Effector memory CD8-positive, alpha-beta T cell (primary cell): Measurements from ENCODE around the gene VAT1L.
"Not testable (repeated sequence)": the region's sequence is repeated elsewhere in the genome, so short reads cannot be mapped to it uniquely, and the experiment has no call there.

Experiments used
- ATAC-seq: fragments of 150-1000 bp; cut with Tn5 transposase; replicated peaks from 2 replicates; pipeline ENCODE4 v1.10.0; 2021; ENCODE audit warnings: mild to moderate bottlenecking, moderate library complexity
- DNase-seq, 3 experiments: peaks; one replicate each; pipeline ENCODE4 v3.0.0; 2021
- H3K27ac Mint-ChIP-seq, 2 donors: one replicate each; pipeline ENCODE4 v1.8.0; 2022; ENCODE audit warnings: mild to moderate bottlenecking in 2 of 2, mixed read lengths in 2 of 2, moderate library complexity in 2 of 2
- H3K27me3 Mint-ChIP-seq, 2 donors: one replicate each; pipeline ENCODE4 v1.8.0; 2022; ENCODE audit warnings: mixed read lengths in 2 of 2
- H3K36me3 Mint-ChIP-seq: one replicate; pipeline ENCODE4 v1.8.0; 2022; ENCODE audit warnings: mild to moderate bottlenecking, moderate library complexity, mixed read lengths; ENCODE audit not compliant: insufficient read depth
- H3K4me1 Mint-ChIP-seq, 2 donors: one replicate each; pipeline ENCODE4 v1.8.0; 2022; ENCODE audit warnings: low read depth in 2 of 2, mixed read lengths in 2 of 2
- H3K4me3 Mint-ChIP-seq, 2 donors: one replicate each; pipeline ENCODE4 v1.8.0; 2022; ENCODE audit warnings: mild to moderate bottlenecking in 2 of 2, mixed read lengths in 2 of 2, moderate library complexity in 2 of 2
- H3K9me3 Mint-ChIP-seq, 2 donors: one replicate each; pipeline ENCODE4 v1.8.0; 2022; ENCODE audit warnings: mixed read lengths in 2 of 2

The VAT1L gene

DNA sequence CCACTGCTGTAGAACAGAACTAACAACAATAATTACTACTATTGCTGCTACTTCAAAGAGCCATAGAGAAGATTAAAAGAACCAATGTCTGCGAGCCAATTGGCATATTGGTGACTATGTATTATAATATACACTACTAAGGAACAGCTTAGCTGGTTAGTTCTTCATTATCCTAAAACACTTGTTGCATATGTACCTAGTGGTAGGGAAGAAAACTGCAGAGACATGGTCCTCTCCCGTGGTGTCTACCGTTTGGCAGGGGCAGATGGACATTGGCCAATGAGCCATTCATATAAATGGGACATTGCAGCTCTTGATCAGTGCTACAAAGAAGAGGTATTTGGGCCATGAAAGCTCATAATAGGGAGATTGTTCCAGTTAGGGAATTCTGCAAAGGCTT is 187.6 kb downstream of the VAT1L start:
- DNase-seq (no peak), ATAC-seq (no peak)
- H3K4me3 Mint-ChIP-seq: no peak overlapping the region
- H3K36me3 Mint-ChIP-seq: no peaks in the 10 kb centered on the region
- no peak overlapping the region for H3K27ac Mint-ChIP-seq
- H3K27me3 Mint-ChIP-seq: peaks cover 24 to 61% of the 10 kb centered on the region in 2 donors
- no peaks in the 10 kb centered on the region for H3K4me1 Mint-ChIP-seq
- H3K9me3 Mint-ChIP-seq: no peaks in the 10 kb centered on the region

DNA sequence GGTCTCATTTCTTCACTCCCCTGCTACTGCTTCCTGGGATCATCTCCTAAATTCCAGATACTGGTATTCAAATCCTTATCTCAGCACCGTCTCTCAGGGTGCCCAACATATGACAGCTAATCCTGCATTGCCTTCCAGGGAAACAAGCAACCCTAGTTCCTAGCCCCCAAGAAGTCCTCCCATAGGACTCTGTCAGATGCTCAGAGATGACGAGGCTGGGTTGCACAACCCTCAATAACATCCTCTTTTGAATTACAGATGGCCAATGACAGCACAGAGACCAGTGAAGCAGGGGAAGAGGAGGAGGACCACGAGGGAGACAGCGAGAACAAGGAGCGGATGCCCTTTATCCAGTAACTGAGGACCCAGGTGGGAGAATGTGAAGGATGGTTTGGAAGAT is 189.0 kb downstream of the VAT1L start:
- H3K4me3 Mint-ChIP-seq: no peak overlapping the region
- H3K4me1 Mint-ChIP-seq: no peaks in the 10 kb centered on the region
- peaks cover 17 to 53% of the 10 kb centered on the region in 2 donors for H3K27me3 Mint-ChIP-seq
- no peak overlapping the region for H3K27ac Mint-ChIP-seq
- H3K36me3 Mint-ChIP-seq: no peaks in the 10 kb centered on the region
- no peaks in the 10 kb centered on the region for H3K9me3 Mint-ChIP-seq
- DNase-seq (no peak), ATAC-seq (no peak)

DNA sequence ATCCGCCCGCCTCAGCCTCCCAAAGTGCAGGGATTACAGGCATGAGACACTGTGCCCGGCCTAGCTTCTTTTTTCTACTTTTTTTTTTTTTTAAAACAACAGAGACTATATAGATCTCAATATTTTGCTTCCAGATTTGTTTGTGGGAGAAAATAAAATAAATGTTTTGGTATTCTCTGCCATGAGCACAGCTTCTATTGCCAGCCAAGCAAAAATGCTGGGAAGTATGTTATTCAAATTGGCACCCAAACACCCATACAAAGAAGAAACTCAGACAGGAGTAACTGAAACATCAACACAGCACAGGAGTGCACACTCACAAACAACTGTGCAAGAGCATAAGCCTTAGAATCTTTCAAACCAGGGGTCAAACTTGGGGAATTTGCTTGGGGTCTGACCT is 196.7 kb downstream of the VAT1L start:
- Mint-ChIP-seq H3K4me3 (no peak overlapping the region), H3K9me3 (no peaks in the 10 kb centered on the region)

DNA sequence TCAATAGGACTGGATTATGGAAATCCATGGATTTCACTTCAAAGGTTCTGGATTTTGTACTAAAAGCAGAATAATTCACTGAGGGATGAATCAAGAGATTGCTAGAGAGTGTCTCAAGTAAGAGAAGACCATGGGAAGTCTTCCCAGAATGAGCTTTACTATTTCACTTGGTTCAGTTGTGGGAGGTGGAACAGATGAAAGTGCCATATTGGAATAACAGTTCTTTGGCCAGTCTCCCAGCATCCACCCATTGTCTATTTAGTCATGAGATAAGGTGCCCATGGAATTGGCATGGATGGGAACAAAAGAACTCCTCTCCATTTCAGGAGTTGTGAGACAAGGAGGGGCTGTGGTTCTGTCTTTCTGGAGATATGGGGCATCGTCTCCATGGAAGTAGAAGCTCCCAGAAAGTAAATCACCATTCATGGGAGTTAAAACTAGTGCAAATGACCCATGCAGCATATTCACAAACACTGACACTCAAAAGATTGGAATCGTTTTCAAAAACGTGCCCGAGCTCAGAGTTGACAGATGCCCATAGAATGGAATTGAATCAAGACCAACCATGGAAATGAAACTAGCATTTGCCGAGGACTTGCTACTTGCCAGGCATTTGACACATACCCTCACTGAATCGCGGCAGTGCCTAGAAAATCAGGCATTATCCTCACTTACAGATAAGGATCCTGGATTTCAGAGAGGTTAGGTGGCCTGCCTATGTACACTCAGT is 197.8 kb downstream of the VAT1L start:
- Mint-ChIP-seq H3K27ac (no peak overlapping the region), H3K4me1 (no peaks in the 10 kb centered on the region), H3K36me3 (no peaks in the 10 kb centered on the region), H3K9me3 (no peaks in the 10 kb centered on the region), H3K27me3 (peaks cover 27 to 33% of the 10 kb centered on the region in 2 donors), H3K4me3 (no peak overlapping the region)
- ATAC-seq: no peak
- no peak for DNase-seq

More for the DNA sequence above, 196.7 kb downstream of the VAT1L start:
- Mint-ChIP-seq H3K27me3 (peaks cover 27 to 30% of the 10 kb centered on the region in 2 donors), H3K36me3 (no peaks in the 10 kb centered on the region), H3K4me1 (no peaks in the 10 kb centered on the region), H3K27ac (no peak overlapping the region)
- no peak for DNase-seq
- no peak for ATAC-seq

DNA sequence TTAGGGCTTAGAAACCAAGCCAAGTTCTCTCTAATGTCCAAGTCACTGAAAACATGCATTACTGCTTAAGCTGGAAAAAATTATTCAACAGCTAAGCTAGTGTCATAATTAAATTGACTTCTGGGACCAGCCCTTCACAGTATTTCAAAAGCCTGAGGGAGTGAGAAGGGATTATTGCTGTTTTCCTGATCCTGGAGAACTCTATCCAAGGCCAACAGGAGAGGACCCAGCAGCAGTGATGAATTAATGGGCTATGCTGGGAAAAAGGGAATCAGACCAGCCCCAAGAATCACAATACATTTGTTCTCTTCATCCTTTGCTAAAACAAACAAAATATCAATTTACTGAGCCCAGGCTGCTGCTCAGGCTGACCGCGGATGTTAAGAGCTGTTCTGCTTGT is 199.4 kb downstream of the VAT1L start:
- H3K27me3 Mint-ChIP-seq: peaks cover 32 to 42% of the 10 kb centered on the region in 2 donors
- H3K4me3 Mint-ChIP-seq: no peak overlapping the region
- no peak for DNase-seq
- ATAC-seq: no peak
- H3K36me3 Mint-ChIP-seq: no peaks in the 10 kb centered on the region
- no peaks in the 10 kb centered on the region for H3K9me3 Mint-ChIP-seq
- H3K27ac Mint-ChIP-seq: no peak overlapping the region
- H3K4me1 Mint-ChIP-seq: no peaks in the 10 kb centered on the region

DNA sequence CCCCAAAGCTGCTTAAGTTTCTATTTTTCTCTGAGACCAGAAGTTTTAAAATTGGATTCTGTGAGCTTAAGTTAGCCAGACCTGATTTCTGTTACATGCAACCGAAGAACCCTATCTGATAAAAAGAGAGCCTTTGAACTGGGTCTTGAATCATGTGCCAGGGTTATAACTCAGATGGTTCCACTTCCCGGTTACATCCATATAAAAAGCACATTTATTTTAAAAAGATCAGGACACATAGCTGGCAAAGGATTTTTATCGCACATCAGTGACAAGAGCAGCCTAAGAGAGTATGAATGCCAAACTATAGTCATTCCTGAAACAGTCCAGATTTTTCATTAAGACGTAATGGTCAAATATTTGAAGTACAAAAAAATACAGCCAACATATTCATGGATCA is 201.5 kb downstream of the VAT1L start:
- Mint-ChIP-seq H3K36me3 (no peaks in the 10 kb centered on the region), H3K4me3 (no peak overlapping the region), H3K27me3 (peaks cover 27 to 37% of the 10 kb centered on the region in 2 donors), H3K27ac (no peak overlapping the region), H3K4me1 (no peaks in the 10 kb centered on the region), H3K9me3 (no peaks in the 10 kb centered on the region)
- ATAC-seq (no peak), DNase-seq (no peak)

DNA sequence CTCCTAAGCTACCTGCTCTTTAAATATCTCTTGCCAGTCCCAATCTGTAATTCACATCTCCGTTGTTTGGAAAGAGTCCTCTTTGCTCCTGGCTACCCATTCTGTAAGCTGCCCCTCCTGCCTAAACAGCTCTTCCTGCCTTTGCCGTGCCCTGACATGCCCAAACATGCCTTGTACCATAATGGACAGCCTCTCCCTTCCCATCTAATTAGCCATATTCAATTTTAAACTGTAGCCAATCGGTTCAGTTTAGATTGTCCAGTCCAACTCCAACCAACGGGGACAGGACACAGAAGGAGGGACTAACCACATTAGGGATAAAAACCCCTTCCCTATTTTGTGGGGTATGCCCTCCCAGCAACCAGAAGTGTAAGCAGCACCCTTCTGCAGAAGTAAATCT is 203.3 kb downstream of the VAT1L start:
- DNase-seq: no peak
- no peaks in the 10 kb centered on the region for H3K4me1 Mint-ChIP-seq
- peaks cover 21 to 30% of the 10 kb centered on the region in 2 donors for H3K27me3 Mint-ChIP-seq
- H3K36me3 Mint-ChIP-seq: no peaks in the 10 kb centered on the region
- no peak overlapping the region for H3K4me3 Mint-ChIP-seq
- peaks cover 1 to 2% of the 10 kb centered on the region in 2 donors for H3K9me3 Mint-ChIP-seq
- no peak for ATAC-seq
- H3K27ac Mint-ChIP-seq: no peak overlapping the region

DNA sequence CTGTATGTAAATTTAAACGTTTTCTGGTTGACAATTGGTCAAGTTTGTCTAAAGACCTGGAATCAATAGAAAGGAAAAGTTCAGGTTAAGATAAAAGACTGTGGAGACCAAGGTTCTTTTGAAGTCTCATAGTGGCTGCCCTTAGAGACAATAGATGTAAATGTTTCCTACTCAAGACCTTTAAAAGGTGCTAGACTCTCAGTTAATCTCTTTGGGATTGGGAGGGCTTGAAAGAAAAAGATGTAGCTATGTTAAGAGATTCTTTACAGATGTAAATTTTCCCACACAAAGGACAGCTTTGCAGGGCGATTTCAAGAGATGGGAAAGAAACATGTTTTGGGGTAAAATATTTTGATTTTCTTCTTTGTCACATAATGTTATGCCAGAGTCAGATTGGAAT is 204.0 kb downstream of the VAT1L start:
- ATAC-seq, H3K36me3 Mint-ChIP-seq, H3K4me1 Mint-ChIP-seq, H3K4me3 Mint-ChIP-seq, H3K27ac Mint-ChIP-seq, DNase-seq, H3K9me3 Mint-ChIP-seq: not testable (repeated sequence)
- peaks cover 21 to 30% of the 10 kb centered on the region in 2 donors for H3K27me3 Mint-ChIP-seq

DNA sequence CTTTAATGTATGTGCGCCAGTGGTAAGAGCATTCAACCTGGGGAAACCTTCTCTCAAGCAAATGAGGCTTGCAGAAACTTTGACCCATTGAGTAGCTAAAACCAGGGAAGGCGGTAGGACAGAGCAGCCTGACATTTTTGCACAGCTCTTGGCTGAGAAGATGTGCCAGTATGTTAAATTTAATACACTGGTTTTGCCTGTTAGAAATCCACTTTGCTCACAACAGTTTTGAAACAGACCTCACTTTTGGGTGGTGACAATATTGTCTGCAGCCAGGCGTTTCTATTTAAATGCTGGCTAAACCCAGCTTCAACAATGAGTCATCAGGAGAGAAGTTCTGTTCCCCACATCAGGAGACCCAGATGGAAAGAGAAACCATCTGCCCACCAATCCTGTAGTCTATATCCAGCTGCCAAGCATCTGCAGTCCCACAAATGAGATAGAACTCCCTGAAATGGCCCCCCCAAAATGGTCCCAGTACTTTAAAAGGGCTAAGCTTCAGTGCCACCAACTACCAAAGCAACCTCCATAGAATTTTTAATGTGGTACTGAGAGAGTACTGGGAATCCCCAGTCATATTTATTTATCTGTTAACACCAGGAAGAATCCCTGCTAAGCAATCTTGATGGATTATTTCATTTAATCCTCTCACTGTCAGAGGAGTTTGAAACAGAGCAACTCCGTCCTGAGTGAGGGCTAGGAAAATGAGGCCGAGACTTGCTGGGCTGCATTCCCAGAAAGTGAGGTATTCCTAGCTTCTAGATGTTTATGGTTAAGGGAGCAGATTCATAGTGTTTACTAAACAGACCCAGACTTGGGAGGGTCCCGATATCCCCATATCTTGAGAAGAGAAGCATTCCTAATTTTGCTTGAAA is 205.0 kb downstream of the VAT1L start:
- no peaks in the 10 kb centered on the region for H3K4me1 Mint-ChIP-seq
- no peaks in the 10 kb centered on the region for H3K36me3 Mint-ChIP-seq
- ATAC-seq (no peak), DNase-seq (no peak)
- peaks cover 2 to 5% of the 10 kb centered on the region in 2 donors for H3K9me3 Mint-ChIP-seq
- H3K27ac Mint-ChIP-seq: no peak overlapping the region
- peaks cover 23 to 33% of the 10 kb centered on the region in 2 donors for H3K27me3 Mint-ChIP-seq
- no peak overlapping the region for H3K4me3 Mint-ChIP-seq

DNA sequence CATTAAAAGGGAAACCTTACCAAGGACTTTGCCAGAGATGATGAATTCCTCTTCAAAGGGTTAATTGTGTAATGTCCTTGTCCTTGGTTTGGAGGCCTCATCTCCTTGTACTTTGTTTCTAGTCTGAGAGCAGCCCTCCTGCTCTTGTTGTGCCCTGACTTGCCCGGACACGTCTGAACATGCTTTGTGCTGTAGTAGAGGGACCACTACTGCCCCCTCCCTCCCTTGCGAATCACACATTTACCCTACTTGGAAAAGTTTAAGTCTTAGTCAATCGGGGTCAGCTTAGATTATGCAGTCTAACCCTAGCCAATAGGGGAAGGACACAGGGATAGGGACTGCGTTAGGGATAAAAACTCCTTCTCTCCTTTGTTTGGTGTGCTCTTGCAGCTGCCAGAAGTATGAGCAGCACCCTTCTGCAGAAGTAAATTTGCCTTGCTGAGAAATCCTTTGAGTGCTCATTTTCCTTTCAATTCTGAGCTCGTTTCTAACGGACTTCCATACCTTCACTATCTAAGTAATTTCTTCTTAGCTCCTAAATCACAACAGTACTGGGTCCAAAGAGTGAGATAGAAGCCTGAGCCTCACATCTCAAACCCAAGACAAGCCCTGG is 207.6 kb downstream of the VAT1L start:
- no peak overlapping the region for H3K4me3 Mint-ChIP-seq
- peaks cover 31% of the 10 kb centered on the region in 2 donors for H3K27me3 Mint-ChIP-seq
- ATAC-seq: no peak
- peaks cover 2 to 5% of the 10 kb centered on the region in 2 donors for H3K9me3 Mint-ChIP-seq
- H3K4me1 Mint-ChIP-seq: no peaks in the 10 kb centered on the region
- DNase-seq: no peak
- H3K36me3 Mint-ChIP-seq: no peaks in the 10 kb centered on the region
- no peak overlapping the region for H3K27ac Mint-ChIP-seq

DNA sequence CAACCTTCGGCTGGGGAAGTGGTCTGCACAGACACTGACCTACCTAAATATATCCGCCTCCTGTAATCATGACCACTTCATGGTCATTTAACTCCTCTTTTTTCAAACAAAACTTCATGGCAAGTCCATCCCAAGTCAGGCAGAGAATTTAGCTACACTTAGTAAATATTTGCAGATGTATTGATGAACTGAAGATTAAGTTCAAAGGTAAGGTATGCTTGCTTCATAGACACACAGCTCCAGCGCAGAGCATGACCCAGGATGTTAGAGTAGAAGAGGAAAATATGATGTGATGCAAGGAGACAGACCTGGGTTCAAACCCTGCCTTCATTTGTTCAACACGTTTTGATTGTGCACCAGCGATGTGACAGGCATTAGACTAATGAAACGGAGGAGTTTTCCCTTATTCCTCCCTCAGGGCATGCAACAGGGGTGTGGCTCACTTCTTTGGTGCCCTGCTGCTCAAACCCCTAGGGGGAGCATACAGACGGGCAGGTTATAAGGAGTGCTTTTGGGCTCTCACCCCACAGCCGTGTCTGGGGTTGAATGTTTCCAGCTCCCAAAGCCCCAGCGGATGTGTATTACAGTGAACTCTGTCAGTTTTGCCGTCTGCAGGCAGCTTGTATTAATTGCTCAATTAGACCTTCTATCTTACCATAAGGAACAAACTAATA is 210.1 kb downstream of the VAT1L start:
- peaks cover 4% of the 10 kb centered on the region in 2 donors for H3K4me1 Mint-ChIP-seq
- ATAC-seq (no peak), DNase-seq (no peak)
- peaks cover 23 to 25% of the 10 kb centered on the region in 2 donors for H3K27me3 Mint-ChIP-seq
- no peak overlapping the region for H3K27ac Mint-ChIP-seq
- peaks cover 2 to 5% of the 10 kb centered on the region in 2 donors for H3K9me3 Mint-ChIP-seq
- H3K36me3 Mint-ChIP-seq: no peaks in the 10 kb centered on the region
- H3K4me3 Mint-ChIP-seq: no peak overlapping the region

DNA sequence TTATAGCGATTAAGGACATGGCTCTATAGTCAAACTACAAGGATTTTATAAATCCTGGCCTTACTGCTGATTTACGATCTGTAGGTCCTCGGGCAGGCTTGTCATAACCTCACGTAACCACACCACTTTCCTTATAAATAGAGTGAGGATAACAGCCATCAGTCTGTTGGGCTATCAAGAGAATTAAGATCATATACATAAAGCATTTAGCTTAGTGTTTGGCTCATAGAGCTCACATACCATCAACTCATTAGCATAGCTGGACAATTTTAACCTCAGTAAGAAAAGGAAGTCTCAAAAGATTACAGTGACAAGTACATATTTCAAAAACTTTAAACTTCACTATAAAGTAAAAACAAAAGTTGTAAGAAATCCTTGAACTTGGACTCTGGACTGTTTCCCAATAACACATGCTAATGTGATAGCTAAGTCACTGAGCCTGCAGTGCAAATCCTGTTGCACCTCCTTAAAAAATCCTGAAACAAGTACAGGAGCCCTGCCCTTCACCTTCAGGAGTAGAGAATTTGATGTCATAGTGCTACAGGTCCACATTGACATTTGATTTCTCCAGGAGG is 213.2 kb downstream of the VAT1L start:
- Mint-ChIP-seq H3K9me3 (peaks cover 0 to 5% of the 10 kb centered on the region in 2 donors), H3K36me3 (no peaks in the 10 kb centered on the region), H3K27me3 (peaks cover 21 to 25% of the 10 kb centered on the region in 2 donors), H3K27ac (no peak overlapping the region), H3K4me1 (peaks cover 4% of the 10 kb centered on the region in 2 donors), H3K4me3 (no peak overlapping the region)
- DNase-seq: no peak
- ATAC-seq: no peak
